HG03575 (cell line): ENCODE data around the gene EEF1B2.
"Not testable (repeated sequence)": the region's sequence is repeated elsewhere in the genome, so short reads cannot be mapped to it uniquely, and the experiment has no call there.

Experiments used
- ATAC-seq: cut with Tn5 transposase; IDR thresholded peaks from one replicate; pipeline ENCODE4 v1.9.1; 2021; ENCODE audit not compliant: unreplicated experiment, insufficient number of reproducible peaks, low FRiP score; ENCODE audit errors: extremely low read depth

The EEF1B2 gene

DNA sequence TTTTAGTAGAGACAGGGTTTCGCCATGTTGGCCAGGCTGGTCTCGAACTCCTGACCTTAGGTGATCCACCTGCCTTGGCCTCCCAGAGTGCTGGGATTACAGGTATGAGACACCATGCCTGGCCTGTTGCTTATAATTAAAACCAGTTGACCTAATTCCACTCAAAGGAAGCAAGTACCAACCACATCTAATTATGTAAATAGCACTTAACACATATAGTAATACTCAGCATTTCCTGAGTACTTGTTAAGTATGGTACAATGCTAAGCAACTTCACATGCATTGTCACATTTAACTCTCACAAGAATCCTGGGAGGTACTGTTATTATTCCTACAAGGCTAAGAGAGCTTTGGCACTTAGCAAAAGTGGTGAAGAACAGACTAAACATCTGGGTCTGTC is 47.6 kb downstream of the EEF1B2 start:
- ATAC-seq = not testable (repeated sequence)

DNA sequence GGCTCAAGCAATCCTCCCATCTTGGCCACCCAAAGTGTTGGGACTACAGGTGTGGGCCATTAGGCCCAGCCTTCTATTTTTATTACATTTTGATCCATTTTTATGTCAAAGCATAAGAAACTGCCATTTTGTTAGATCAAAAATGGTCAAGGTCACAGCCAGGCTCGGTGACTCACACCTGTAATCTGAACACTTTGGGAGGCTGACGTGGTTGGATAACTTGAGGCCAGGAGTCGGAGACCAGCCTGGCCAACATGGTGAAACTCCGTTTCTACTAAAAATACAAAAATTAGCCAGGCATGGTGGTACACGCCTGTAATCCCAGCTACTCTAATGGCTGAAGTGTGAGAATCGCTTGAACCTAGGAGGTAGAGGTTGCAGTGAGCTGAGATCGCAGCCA is 49.2 kb downstream of the EEF1B2 start:
- ATAC-seq = no peak

- no peak for ATAC-seq
Observed at GRCh38 chr2:206211657-206212255, 52.1 kb downstream of the EEF1B2 start.
